Mesenteric fat pad (tissue), 1 donor: ENCODE data around the gene ZNF576. TPM values are rescaled to one million over a fixed set of nuclear protein-coding genes. Genes with fewer than 3 reads are reported as not detected.
"Not testable (repeated sequence)": the region's sequence is repeated elsewhere in the genome, so short reads cannot be mapped to it uniquely, and the experiment has no call there.

ENCODE experiments used
- DNase-seq: peaks from one replicate; pipeline ENCODE4 v3.0.0-alpha.2; 2020; ENCODE audit warnings: low spot score
- total RNA-seq: library from RNA; stranded (reverse); fragmentation: NEBNext Ultra II Directional; extraction: Animal tissue kit (Norgen Biotek cat#: 25700); gene quantifications from one replicate; pipeline ENCODE4 v1.2.1, GENCODE V29; 2021
- donor health status: DM: yes; HTN: yes; CAD: no.

The ZNF576 gene
- total RNA-seq, 1 donor from 2014 or later: 12.1 TPM

DNA sequence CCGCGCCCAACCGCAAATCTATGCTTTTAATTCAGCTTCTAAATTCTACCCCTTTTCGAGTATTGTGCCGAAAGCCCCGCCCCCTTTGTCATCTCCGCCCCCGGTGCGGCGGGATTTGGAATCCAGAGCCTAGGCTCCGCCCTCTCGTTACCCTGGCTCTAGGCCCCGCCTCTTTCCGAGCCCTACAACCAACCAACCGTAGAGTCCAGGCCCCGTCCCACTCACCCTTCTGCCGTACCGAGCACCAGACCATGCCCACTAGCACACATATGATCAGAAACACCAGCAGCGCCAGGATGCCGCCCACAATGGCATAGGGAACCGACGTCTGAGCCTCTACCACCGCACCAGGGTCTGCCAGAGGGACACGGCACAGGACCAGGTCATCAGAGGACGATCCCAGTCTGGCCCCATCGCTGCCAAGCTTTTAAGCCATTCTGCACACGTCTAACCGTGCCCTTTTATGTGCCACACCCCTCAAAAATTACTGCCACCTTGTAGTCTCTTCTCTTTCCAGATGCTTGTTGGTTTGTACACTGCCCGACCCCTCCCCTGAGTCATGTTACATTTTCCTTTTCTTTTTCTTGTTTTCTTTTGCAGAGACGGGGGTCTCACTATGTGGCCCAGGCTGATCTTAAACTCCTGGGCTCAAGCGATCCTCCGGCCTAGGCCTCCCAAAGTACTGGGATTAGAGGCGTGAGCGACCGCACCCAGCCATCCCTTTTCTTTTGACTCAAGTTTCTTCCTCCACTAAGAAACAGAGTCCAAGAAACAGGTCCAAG lies 27.7 kb downstream of the ZNF576 start:
- no peak for DNase-seq

- DNase-seq: no peak
Observed at GRCh38 chr19:43624933-43625332, 28.5 kb downstream of the ZNF576 start.

- DNase-seq: no peak
Observed at GRCh38 chr19:43625918-43626579, 29.7 kb downstream of the ZNF576 start.

DNA sequence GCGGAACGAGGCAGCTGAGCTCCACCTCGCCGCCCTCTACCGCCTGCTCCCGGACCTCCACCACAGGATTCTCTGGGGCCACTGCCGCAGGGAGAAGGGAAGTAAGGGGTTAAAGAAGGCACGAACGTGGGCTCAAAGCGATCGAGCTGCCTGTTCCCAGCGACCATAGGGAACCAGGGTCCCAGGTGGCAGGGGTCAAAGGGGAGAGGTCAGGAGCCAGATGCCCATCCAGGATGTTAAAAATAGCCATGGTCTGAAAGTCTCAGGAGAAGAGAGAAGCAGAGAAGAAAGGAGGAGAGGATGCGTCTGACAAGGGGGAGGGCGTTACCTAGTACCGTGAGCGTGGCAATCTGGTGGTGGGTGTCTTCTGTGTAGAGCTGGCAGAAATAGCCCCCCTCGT lies 30.4 kb downstream of the ZNF576 start:
- no peak for DNase-seq

DNA sequence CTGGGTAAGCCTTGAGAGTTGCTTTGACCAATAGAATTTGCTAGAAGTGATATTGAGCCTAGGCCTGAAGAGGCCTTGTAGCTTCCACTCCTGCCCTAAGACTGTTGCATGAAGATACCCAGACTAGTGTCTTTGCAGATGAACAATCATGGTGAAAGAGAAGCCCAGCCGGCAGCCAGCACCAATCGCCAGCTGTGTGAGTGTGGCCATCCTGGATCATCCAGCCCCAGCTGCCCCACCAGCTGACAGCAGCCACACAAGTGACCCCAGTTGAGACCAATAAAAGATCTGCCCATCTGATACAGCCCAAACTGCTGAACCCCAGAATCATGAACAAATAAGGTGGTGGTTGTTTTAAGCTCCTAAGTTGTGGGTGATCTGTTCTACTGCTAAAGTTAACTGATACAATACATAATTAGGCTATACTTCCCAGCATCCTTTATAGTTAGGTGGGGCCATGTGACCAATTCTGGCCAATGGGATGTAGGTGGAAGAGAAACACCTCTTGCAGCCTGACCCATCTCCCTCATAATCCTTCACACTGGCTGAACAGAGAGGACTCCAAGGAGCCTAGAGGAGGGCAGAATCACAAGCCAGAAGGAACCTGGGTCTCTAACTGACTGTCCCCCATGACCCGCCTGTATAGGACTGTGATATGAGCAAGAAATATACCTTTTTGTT lies 32.4 kb downstream of the ZNF576 start:
- DNase-seq: no peak

GRCh38 chr19:43631491-43631890 lies 35.1 kb downstream of the ZNF576 start:
- no peak for DNase-seq

GRCh38 chr19:43633520-43633919 lies 37.1 kb downstream of the ZNF576 start:
- no peak for DNase-seq

DNA sequence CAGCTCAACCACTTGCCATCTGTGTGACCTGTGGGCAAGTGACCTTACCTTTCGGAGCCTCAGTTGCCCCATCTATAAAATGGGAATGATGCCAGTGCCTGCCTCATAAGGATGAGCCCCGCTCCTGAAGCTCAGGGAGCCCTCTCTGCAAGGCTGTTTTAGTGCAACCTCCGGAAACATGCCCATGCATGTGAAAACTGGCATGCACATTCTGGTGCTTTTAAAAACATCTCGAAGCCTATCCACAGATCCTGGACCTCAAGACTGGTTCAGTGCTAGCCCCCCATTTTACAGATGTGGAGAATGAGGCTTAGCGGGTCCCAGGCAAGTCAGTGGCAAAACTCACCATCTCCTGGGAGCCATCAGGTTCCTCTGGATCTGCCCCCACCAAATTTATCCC lies 37.7 kb downstream of the ZNF576 start:
- DNase-seq: no peak

DNA sequence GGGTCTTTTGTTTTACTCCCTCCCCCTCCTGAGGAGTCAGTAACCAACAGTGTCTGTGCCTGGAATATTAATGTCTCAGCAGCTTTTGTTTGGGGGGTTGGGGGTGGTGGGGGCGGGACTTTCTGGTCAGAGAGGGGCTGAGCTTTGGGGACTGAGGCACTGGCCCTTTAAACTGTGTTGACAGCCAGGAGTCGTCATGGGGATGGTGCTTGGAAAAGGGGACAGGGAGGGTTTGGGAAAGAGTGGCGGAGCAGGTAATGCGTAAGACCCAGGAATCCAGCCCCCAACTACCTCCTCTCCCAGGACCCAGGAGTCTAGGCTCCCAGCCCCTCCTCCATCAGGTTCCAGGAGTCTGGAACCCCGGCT lies 38.1 kb downstream of the ZNF576 start:
- DNase-seq: no peak

DNA sequence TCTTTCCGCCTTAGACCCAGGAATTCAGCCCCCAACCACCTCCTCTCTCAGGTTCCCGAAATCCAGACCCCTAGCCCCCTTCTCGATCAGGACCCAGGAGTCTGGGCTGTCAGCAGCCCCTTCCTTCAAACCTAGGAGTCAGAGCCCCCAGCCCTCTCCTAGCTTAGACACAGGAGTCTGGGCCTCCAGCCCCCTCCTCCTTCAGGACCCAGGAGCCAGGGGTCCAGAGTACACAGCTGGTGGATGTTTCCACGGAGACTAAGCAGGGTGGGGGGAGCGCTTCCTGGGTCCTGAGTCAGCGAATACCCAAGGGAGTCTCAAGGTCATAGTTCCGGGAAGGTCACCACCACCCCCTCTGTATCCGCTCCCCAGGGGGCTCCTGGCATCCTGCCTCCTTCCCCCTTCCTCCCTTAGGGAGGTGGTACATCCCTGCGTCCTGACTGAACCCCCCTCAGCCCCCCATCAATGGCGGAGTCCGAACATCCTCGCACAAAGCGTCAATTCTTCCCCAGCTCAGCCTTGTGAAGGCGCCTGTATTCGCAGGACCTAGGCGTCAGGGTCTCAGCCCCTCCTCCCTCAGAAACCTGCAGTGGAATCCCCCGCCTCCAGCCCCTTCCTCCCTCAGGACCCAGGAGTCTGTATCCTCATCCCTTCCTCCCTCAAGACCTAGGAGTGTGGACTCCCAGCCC lies 38.6 kb downstream of the ZNF576 start:
- no peak for DNase-seq

GRCh38 chr19:43635561-43635940 lies 39.2 kb downstream of the ZNF576 start:
- not testable (repeated sequence) for DNase-seq

GRCh38 chr19:43636121-43636683 lies 39.8 kb downstream of the ZNF576 start:
- DNase-seq: no peak

DNA sequence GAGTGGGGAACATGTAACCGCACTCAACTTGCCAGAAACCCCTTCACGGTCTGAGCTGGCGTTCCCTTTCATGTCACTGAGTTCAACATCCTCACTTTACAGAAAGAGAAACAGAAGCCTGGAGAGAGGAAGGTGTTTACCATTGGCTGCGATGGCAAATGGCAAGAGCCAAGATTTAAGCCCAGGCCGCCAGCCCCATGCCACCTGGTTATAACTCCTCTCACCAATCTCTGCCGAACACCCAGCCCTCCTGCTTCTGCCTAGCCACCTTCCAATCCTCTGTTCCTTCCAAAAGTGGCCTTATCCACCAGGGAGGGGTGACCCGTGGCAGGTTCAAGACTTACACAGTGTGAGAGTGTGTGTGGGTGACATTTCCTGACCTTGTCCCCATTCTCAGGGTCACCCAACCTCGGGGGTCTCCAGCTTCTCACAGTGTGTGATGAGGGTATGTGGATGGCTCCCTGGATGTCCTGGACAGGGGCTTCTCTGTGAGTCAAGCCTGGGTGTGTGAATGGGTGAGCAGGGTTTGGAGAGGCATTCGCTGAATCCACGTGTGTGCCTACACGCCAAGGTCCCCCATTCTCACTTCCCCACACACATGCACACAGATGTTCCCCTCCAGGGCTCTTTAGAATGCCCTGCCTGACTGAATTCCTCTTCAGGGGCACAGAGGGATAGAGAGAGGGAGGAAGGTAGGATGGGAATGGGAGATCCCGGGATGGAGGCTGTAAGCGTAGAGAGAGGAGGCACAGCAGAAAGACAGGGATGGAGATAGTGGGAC lies 42.0 kb downstream of the ZNF576 start:
- no peak for DNase-seq

- DNase-seq: no peak
Observed at GRCh38 chr19:43638995-43639518, 42.7 kb downstream of the ZNF576 start.

DNA sequence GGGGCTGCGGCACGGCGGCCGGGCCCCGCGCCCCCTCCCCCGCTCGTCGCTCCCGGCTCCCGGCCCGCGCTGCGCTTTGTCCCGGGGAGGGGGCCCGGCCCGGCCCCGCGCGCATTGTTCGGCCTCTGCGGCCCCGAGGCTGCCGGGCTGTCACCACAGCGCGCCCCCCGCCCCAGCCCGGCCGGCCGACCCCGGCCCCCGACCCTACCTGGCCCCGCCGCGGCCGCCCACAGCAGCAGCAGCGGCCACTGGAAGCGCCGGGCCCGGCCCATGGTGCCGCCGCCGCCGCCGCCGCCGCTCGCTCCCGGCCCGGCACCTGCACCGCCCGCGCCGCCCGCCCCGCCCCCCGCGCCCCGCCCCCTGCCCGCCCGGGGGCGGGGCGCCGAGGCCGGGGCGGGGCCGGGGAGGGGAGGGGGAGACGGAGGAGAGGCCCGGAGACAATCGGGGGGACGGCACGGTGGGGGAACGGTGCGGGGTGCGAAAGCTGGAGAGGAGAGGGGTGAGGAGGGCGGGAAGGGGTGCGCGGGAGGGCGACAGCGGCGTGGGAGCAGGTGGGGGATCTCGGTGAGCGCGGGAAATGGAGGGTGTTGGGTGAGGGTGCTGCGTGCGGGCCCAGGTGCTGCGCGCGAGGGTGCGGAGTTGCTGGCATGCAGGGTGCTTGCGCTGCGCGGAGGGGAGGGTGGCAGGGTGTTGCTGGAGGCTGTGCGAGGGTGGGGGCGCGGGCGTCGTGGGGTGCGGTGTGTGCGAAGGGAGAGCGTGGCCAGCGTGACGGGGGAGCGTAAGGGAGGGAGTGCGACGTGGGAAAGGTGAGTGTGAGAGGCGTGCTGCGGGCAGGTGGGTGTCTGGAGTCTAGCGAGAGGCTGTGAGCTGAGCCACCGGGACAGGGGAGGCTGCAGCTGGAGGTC lies 43.4 kb downstream of the ZNF576 start, which contains the start of gene CADM4:
CADM4 (minus strand) TSS at position 332 of the 905 bp plus-strand sequence; CDS start at position 272, 60 bp downstream.
- no peak for DNase-seq

DNA sequence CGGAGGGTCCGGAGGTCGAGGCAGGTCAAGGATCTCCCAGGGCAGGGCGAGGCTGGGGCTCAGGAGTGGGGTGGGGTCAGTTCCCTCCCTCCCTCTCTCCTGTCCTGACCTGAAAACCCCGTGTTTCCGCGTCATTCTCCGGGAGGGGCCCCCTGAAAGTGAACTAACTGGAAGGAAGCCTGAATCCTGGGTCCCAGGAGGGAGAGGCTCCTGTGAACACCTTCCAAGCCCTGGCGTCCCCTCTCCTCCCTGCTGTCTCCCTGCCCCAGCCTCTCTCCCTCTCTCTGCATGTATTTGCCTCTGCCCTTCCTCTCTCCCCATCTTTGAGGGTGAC lies 44.0 kb downstream of the ZNF576 start:
- DNase-seq: no peak

DNA sequence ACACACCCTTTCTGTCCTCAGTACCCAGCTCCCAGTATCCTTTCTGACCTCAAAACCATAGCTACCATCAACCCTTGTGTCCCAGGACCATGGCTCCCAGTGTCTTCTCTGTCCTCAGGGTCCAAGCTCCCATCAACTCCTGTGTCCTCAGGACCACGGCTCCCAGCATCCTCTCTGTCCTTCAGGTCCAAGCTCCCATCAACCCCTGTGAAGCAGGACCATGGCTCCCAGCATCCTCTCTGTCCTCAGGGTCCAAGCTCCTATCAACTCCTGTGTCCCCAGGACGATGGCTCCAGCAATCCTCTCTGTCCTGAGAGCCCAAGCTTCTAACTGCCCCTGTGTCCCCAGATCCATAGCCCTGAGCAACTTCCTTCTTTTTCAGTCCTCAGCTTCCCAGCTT lies 44.9 kb downstream of the ZNF576 start:
- no peak for DNase-seq

DNA sequence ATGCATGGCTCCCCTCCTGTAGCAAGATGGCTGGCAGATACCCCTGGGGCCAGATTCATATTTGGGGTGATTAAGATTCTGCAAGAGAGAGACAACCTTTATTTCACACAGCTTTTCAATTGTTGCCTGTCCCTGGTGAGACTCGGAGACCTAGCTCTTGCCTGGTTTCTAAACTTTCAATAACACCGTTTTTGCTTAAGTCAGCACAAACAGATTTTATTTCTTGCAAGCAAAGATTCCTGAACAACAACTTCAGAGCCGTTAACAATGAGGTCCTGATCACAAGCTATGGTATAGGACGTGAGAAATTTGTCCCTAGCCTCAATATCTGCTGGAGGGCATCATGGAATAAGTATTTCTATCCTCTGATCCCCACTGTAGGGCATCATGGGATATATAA lies 46.1 kb downstream of the ZNF576 start:
- DNase-seq: no peak

DNA sequence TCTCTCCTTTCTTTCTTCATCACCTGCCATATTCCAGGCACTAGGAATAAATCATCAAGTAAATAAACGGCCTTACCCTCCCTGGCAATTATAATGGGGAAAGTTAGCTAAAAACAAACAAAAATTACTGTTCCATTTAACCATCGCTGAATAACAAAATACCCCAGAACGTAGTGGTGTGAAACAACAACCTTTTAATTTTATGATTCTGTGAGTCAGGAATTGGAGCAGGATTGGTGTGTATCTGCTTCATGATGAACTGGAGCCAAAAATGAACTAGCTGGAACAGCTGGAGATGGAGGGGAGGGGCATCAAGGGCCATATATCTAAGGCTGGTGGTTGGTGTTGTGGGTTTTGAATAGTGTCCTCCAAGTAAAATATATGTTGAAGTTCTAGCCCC lies 46.9 kb downstream of the ZNF576 start:
- DNase-seq: no peak
